Measurements from ENCODE around the gene PRPS1L1. TPM values are rescaled to one million over a fixed set of nuclear protein-coding genes. Genes with fewer than 3 reads are reported as not detected.

Gene PRPS1L1
- polyA plus RNA-seq, 3 donors = not detected

GRCh38 chr7:18045171-18045570, 17.5 kb upstream of the PRPS1L1 start:
- Histone ChIP-seq H3K9ac (ENCODE audit: insufficient read depth, low read length, poor library complexity, severe bottlenecking) (no peak overlapping the region), H3K79me2 (ENCODE audit: insufficient read depth, low read length) (no peaks in the 10 kb centered on the region), H3K27me3 (ENCODE audit: control insufficient read depth in 2 of 2, insufficient read depth in 2 of 2, low read length in 2 of 2) (no peaks in the 10 kb centered on the region), H3K4me3 (replicated peaks in 1 of 3; ENCODE audit: low read depth in 2 of 3, low read length in 3 of 3) (no peak overlapping the region), H2AFZ (ENCODE audit: insufficient read depth, low read depth, low read length, poor library complexity, severe bottlenecking) (no peak overlapping the region), H3K9me3 (replicated peaks in 1 of 2; ENCODE audit: control insufficient read depth in 1 of 2, insufficient read depth in 1 of 2, low read length in 2 of 2) (peaks cover 0 to 6% of the 10 kb centered on the region in 2 donors), H3K4me1 (ENCODE audit: control insufficient read depth in 1 of 2, insufficient read depth in 2 of 2, low read length in 2 of 2) (no peaks in the 10 kb centered on the region), H4K20me1 (ENCODE audit: insufficient read depth, low read length) (no peaks in the 10 kb centered on the region), H3K27ac (ENCODE audit: low read depth in 1 of 2, low read length in 2 of 2) (no peak overlapping the region), H3K4me2 (replicated peaks; ENCODE audit: extremely low read depth, low read length, poor library complexity, severe bottlenecking) (no peak overlapping the region), H3K36me3 (replicated peaks in 1 of 2; ENCODE audit: control insufficient read depth in 1 of 2, insufficient read depth in 2 of 2, low read length in 2 of 2) (no peaks in the 10 kb centered on the region)
- no peak for DNase-seq
- Mint-ChIP-seq H3K27ac (peak overlapping the region in 1 of 7 donors; percentile 17), H3K9me3 (peaks cover 0 to 9% (median 4%) of the 10 kb centered on the region in 7 donors), H3K4me1 (no peaks in the 10 kb centered on the region), H3K36me3 (no peaks in the 10 kb centered on the region), H3K27me3 (ENCODE audit: low read depth in 3 of 3) (no peaks in the 10 kb centered on the region), H3K4me3 (no peak overlapping the region)
- intact Hi-C loops (cut with micrococcal nuclease) = no loop called here
- no peak for TF ChIP-seq CTCF (IDR thresholded peaks at IDR 0.05)
- WGBS (ENCODE audit: insufficient coverage) = 75% methylated on average over 1 of the region's 3 CpGs

- Mint-ChIP-seq H3K4me3 (no peak overlapping the region), H3K36me3 (no peaks in the 10 kb centered on the region), H3K27ac (no peak overlapping the region), H3K27me3 (ENCODE audit: low read depth in 3 of 3) (no peaks in the 10 kb centered on the region), H3K9me3 (peaks cover 2 to 21% (median 6%) of the 10 kb centered on the region in 7 donors), H3K4me1 (no peaks in the 10 kb centered on the region)
- no peak for TF ChIP-seq CTCF (IDR thresholded peaks at IDR 0.05)
- no peak for DNase-seq
- no peak overlapping the region for H3K9ac ChIP-seq (ENCODE audit: insufficient read depth, low read length, poor library complexity, severe bottlenecking)
- no peak overlapping the region for H2AFZ ChIP-seq (ENCODE audit: insufficient read depth, low read depth, low read length, poor library complexity, severe bottlenecking)
- no peaks in the 10 kb centered on the region for H3K79me2 ChIP-seq (ENCODE audit: insufficient read depth, low read length)
- peaks cover 0 to 6% of the 10 kb centered on the region in 2 donors for H3K9me3 ChIP-seq (replicated peaks in 1 of 2; ENCODE audit: control insufficient read depth in 1 of 2, insufficient read depth in 1 of 2, low read length in 2 of 2)
- H4K20me1 ChIP-seq (ENCODE audit: insufficient read depth, low read length) = no peaks in the 10 kb centered on the region
- no peak overlapping the region for H3K4me2 ChIP-seq (replicated peaks; ENCODE audit: extremely low read depth, low read length, poor library complexity, severe bottlenecking)
- no peak overlapping the region for H3K4me3 ChIP-seq (replicated peaks in 1 of 3; ENCODE audit: low read depth in 2 of 3, low read length in 3 of 3)
- H3K27me3 ChIP-seq (ENCODE audit: control insufficient read depth in 2 of 2, insufficient read depth in 2 of 2, low read length in 2 of 2) = no peaks in the 10 kb centered on the region
- no peaks in the 10 kb centered on the region for H3K4me1 ChIP-seq (ENCODE audit: control insufficient read depth in 1 of 2, insufficient read depth in 2 of 2, low read length in 2 of 2)
- intact Hi-C loops (cut with micrococcal nuclease) = no loop called here
- H3K36me3 ChIP-seq (replicated peaks in 1 of 2; ENCODE audit: control insufficient read depth in 1 of 2, insufficient read depth in 2 of 2, low read length in 2 of 2) = no peaks in the 10 kb centered on the region
- H3K27ac ChIP-seq (ENCODE audit: low read depth in 1 of 2, low read length in 2 of 2) = no peak overlapping the region
Measured at GRCh38 chr7:18041191-18041590, 13.5 kb upstream of the PRPS1L1 start.
